Astrocyte of the spinal cord (primary cell): ENCODE results near the gene INSRR.
A peak's percentile ranks its signal among the peaks of the same experiment; 100 is the strongest.

Source experiments
- DNase-seq: peaks from one replicate; pipeline ENCODE4 v3.0.0; 2011; ENCODE audit warnings: low read depth, low spot score
- H3K4me3 ChIP-seq: 2 replicates; pipeline ENCODE4 v1.5.1; 2011; ENCODE audit warnings: low read depth, mild to moderate bottlenecking, low read length, moderate library complexity
- CTCF ChIP-seq: IDR thresholded peaks from 2 replicates; pipeline ENCODE4 v1.5.1; 2012; ENCODE audit warnings: low read depth, mild to moderate bottlenecking, low read length, inconsistent platforms
- in situ Hi-C: cut with HindIII; loops from 2 replicates; pipeline ENCODE4 v1.10.0; 2017; ENCODE audit warnings: low sequenced_read_pairs

INSRR gene

GRCh38 chr1:156858959-156859522 is at the start of gene INSRR:
INSRR (minus strand) TSS chr1:156859117; CDS start chr1:156858621, 496 bp downstream.
- TF ChIP-seq CTCF: no peak
- H3K4me3 ChIP-seq: peak within 1 kb of the TSS; percentile 23
- in situ Hi-C loops: no loop called here
- peak; percentile 11 for DNase-seq

GRCh38 chr1:156908541-156908940 is 49.6 kb upstream of the INSRR start:
- no peak for DNase-seq
- in situ Hi-C loops: no loop called here
- H3K4me3 ChIP-seq: no peak overlapping the region
- no peak for TF ChIP-seq CTCF

- in situ Hi-C loops: no loop called here
- no peak overlapping the region for H3K4me3 ChIP-seq
- no peak for TF ChIP-seq CTCF
- DNase-seq: no peak
Observed at GRCh38 chr1:156906206-156906906, 47.4 kb upstream of the INSRR start.

- in situ Hi-C loops: no loop called here
- H3K4me3 ChIP-seq: no peak overlapping the region
- no peak for TF ChIP-seq CTCF
- DNase-seq: no peak
Observed at GRCh38 chr1:156905651-156906050, 46.7 kb upstream of the INSRR start.

GRCh38 chr1:156905176-156905575 is 46.3 kb upstream of the INSRR start:
- no peak for TF ChIP-seq CTCF
- no peak for DNase-seq
- H3K4me3 ChIP-seq: no peak overlapping the region
- in situ Hi-C loops: no loop called here

- TF ChIP-seq CTCF: no peak
- no peak for DNase-seq
- in situ Hi-C loops: no loop called here
- H3K4me3 ChIP-seq: no peak overlapping the region
Observed at GRCh38 chr1:156904187-156904959, 45.5 kb upstream of the INSRR start.
